Measurements from ENCODE around the gene SERPINE1. TPM values are rescaled to one million over a fixed set of nuclear protein-coding genes. Genes with fewer than 3 reads are reported as not detected.

Gene SERPINE1
- total and polyA plus RNA-seq, 2 of the 13 experiments (the other 11 are each of a cell fraction or from before 2014, with no cell fraction given): 21.2 to 1,576 TPM

DNA sequence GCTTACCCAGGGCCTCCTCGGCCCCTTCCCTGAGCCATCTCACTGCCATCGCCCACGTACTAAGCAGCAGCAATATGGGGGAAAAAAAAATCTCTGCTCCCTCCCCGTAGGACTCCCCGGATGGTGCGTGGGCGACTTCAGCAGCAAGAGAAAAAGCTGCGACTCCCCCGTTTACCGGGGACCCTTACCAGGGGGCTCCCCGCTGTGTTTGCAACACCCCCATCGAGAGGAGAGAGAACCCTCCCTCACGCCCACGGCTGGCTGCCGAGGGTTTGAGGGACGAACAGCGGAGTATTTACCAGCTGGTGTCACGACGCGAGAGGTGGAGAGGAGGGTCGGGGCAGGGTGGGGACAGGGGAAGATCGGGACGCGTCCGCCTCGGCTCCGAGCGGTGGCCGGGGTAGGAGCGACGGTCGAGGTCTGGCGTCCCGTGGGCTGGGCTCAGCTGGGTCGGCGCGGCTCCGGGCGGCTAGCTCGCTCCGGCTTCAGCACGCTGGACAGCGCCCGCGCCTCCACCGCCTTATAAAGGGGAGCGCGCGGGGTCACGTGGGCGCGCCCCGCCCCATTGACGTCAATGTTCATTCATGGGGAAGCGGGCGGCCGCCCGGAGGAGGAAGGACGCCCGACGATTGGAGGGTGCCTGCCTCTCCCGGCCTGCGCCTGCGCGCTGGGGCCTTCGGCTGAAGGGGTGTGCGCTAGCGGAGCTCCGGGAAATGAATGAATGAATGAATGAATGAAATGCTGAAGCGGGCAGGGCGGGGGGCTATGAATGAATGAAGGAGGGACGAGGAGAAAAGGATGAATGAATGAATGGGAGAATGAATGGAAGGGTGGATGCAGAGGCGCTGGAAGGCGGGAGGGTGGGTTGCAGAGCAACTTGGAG is 38.4 kb downstream of the SERPINE1 start, which contains the start of gene VGF (continued):
- TF ChIP-seq, protein P1, sequence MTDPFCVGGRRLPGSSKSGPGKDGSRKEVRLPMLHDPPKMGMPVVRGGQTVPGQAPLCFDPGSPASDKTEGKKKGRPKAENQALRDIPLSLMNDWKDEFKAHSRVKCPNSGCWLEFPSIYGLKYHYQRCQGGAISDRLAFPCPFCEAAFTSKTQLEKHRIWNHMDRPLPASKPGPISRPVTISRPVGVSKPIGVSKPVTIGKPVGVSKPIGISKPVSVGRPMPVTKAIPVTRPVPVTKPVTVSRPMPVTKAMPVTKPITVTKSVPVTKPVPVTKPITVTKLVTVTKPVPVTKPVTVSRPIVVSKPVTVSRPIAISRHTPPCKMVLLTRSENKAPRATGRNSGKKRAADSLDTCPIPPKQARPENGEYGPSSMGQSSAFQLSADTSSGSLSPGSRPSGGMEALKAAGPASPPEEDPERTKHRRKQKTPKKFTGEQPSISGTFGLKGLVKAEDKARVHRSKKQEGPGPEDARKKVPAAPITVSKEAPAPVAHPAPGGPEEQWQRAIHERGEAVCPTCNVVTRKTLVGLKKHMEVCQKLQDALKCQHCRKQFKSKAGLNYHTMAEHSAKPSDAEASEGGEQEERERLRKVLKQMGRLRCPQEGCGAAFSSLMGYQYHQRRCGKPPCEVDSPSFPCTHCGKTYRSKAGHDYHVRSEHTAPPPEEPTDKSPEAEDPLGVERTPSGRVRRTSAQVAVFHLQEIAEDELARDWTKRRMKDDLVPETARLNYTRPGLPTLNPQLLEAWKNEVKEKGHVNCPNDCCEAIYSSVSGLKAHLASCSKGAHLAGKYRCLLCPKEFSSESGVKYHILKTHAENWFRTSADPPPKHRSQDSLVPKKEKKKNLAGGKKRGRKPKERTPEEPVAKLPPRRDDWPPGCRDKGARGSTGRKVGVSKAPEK (CRISPR knock-in tag; IDR thresholded peaks at IDR 0.05; ENCODE audit: borderline replicate concordance): 0 out of 2 replicates have a peak, but pooled peaks have one; percentile 61
- TF ChIP-seq, protein P2, sequence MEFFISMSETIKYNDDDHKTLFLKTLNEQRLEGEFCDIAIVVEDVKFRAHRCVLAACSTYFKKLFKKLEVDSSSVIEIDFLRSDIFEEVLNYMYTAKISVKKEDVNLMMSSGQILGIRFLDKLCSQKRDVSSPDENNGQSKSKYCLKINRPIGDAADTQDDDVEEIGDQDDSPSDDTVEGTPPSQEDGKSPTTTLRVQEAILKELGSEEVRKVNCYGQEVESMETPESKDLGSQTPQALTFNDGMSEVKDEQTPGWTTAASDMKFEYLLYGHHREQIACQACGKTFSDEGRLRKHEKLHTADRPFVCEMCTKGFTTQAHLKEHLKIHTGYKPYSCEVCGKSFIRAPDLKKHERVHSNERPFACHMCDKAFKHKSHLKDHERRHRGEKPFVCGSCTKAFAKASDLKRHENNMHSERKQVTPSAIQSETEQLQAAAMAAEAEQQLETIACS (CRISPR knock-in tag; IDR thresholded peaks at IDR 0.05): peak; percentile 83
- TF ChIP-seq FOXA1 (IDR thresholded peaks at IDR 0.05) (no peak), FOXA1 (CRISPR knock-in tag; IDR thresholded peaks at IDR 0.05) (no peak; the same call in 1 of the 2 replicates), HMG20A (CRISPR knock-in tag; IDR thresholded peaks at IDR 0.05; ENCODE audit: borderline replicate concordance) (0 out of 2 replicates have a peak, but pooled peaks have one; percentile 34), RBFOX2 (IDR thresholded peaks at IDR 0.05; ENCODE audit: low read depth, low read length) (no peak), TOPORS (CRISPR knock-in tag; IDR thresholded peaks at IDR 0.05) (peak; percentile 91), HNRNPK (IDR thresholded peaks at IDR 0.05; ENCODE audit: low read depth, low read length, poor library complexity, severe bottlenecking) (peak; percentile 90), CHCHD3 (CRISPR knock-in tag; IDR thresholded peaks at IDR 0.05) (peak; percentile 93), ZNF788 (CRISPR knock-in tag; IDR thresholded peaks at IDR 0.05; ENCODE audit: borderline replicate concordance) (peak; percentile 98), MEF2D (CRISPR knock-in tag; IDR thresholded peaks at IDR 0.05) (peak; percentile 95), ZNF136 (CRISPR knock-in tag; IDR thresholded peaks at IDR 0.05; ENCODE audit: low read depth) (peak; percentile 78; the same call in 1 of the 2 replicates), HIVEP1 (CRISPR knock-in tag; IDR thresholded peaks at IDR 0.05) (peak; percentile 97)
- TF ChIP-seq, protein P3, sequence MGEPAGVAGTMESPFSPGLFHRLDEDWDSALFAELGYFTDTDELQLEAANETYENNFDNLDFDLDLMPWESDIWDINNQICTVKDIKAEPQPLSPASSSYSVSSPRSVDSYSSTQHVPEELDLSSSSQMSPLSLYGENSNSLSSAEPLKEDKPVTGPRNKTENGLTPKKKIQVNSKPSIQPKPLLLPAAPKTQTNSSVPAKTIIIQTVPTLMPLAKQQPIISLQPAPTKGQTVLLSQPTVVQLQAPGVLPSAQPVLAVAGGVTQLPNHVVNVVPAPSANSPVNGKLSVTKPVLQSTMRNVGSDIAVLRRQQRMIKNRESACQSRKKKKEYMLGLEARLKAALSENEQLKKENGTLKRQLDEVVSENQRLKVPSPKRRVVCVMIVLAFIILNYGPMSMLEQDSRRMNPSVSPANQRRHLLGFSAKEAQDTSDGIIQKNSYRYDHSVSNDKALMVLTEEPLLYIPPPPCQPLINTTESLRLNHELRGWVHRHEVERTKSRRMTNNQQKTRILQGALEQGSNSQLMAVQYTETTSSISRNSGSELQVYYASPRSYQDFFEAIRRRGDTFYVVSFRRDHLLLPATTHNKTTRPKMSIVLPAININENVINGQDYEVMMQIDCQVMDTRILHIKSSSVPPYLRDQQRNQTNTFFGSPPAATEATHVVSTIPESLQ (CRISPR knock-in tag; conservative IDR thresholded peaks at IDR 0.05): peak; percentile 97; the same call in 1 of the 2 replicates
- TF ChIP-seq, protein P4, sequence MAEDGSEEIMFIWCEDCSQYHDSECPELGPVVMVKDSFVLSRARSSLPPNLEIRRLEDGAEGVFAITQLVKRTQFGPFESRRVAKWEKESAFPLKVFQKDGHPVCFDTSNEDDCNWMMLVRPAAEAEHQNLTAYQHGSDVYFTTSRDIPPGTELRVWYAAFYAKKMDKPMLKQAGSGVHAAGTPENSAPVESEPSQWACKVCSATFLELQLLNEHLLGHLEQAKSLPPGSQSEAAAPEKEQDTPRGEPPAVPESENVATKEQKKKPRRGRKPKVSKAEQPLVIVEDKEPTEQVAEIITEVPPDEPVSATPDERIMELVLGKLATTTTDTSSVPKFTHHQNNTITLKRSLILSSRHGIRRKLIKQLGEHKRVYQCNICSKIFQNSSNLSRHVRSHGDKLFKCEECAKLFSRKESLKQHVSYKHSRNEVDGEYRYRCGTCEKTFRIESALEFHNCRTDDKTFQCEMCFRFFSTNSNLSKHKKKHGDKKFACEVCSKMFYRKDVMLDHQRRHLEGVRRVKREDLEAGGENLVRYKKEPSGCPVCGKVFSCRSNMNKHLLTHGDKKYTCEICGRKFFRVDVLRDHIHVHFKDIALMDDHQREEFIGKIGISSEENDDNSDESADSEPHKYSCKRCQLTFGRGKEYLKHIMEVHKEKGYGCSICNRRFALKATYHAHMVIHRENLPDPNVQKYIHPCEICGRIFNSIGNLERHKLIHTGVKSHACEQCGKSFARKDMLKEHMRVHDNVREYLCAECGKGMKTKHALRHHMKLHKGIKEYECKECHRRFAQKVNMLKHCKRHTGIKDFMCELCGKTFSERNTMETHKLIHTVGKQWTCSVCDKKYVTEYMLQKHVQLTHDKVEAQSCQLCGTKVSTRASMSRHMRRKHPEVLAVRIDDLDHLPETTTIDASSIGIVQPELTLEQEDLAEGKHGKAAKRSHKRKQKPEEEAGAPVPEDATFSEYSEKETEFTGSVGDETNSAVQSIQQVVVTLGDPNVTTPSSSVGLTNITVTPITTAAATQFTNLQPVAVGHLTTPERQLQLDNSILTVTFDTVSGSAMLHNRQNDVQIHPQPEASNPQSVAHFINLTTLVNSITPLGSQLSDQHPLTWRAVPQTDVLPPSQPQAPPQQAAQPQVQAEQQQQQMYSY (CRISPR knock-in tag; IDR thresholded peaks at IDR 0.05): peak; percentile 84
- TF ChIP-seq, protein P5, sequence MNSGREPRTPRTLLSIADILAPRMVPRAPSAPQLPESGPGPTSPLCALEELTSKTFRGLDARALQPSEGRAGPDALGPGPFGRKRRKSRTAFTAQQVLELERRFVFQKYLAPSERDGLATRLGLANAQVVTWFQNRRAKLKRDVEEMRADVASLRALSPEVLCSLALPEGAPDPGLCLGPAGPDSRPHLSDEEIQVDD (CRISPR knock-in tag; IDR thresholded peaks at IDR 0.05; ENCODE audit: borderline replicate concordance): peak; percentile 98

Data from HepG2 (cell line).